HG02571 (cell line): ENCODE measurements around the gene DIP2C.
"Not testable (repeated sequence)": the region's sequence is repeated elsewhere in the genome, so short reads cannot be mapped to it uniquely, and the experiment has no call there.

ENCODE experiments used
- ATAC-seq: cut with Tn5 transposase; IDR thresholded peaks from one replicate; pipeline ENCODE4 v1.9.1; 2021; ENCODE audit warnings: mild to moderate bottlenecking, moderate library complexity; ENCODE audit not compliant: unreplicated experiment

The DIP2C gene

GRCh38 chr10:543862-544822, 145.3 kb downstream of the DIP2C start:
- ATAC-seq = no peak

DNA sequence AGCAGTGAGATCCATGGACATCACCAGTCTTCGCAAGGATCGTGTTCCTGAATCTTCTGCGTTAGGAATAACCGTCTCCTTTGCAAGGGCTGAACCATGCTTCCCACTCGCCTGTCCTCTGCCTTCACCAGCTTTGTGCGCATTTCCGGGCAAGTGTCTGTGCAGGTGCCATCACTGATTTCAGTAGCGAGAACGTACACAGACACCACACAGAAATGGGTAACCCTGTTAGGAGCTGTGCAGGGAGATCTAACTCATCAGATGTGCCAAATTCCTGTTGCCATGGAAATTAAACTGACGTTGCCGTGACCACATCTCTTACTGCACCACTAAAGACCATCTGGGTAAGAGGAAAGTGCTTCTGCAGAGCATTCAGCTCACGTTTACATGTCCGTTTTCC, 146.3 kb downstream of the DIP2C start:
- ATAC-seq = no peak

- no peak for ATAC-seq
Measured at GRCh38 chr10:541750-542371, 147.6 kb downstream of the DIP2C start.

DNA sequence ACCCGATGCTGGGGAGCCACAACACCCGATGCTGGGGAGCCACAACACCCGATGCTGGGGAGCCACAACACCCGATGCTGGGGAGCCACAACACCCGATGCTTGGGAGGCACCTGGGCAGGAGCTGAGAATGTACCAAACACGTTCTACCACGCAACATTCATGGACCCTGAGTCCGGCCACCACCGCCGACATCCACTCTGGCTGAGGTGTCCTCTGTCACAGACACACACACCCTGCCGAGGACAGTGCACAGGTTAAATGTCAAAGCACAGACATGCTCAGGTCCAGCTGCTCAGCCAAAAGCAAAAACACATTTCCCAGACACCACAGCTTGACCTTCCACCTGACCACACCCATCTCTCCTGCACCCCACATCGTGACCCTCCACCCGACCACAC, 148.4 kb downstream of the DIP2C start:
- no peak for ATAC-seq

DNA sequence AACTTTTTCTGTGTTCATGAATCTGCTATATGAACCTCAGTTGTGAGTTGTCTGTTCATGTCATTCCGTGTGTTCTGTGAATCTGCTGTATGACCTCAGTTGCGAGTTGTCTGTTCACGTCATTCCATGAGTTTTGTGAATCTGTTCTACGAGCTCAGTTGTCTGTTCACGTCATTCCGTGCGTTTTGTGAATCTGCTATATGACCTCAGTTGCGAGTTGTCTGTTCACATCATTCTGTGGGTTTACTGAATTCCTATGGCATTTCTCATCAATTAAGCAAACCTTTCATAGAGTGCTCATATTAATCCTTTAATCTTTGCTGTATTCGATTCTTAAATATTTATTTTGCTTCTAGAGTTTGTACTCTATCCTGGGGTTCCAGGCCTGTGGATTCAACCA, 150.6 kb downstream of the DIP2C start:
- no peak for ATAC-seq

DNA sequence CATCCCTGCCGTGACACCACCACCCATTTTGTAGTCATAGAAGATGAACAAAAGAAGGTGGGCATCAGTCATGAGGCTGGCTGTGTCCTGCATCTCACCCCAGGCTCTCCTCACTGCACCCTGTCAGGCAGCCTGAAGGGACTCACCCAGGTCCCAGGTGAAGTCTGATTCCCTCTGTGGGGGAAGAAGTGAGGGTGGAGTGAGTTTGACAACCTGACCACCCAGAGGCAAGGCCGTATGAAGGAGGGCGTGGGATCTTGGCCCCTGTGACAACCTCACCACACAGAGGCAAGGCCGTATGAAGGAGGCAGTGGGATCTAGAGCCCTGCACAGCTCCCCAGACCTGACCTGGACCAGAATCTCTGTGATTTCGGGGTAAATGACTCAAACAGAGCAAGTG, 152.5 kb downstream of the DIP2C start:
- ATAC-seq = no peak

- ATAC-seq = no peak
Measured at GRCh38 chr10:536371-536925, 153.0 kb downstream of the DIP2C start.

- ATAC-seq = no peak
Measured at GRCh38 chr10:535952-536351, 153.5 kb downstream of the DIP2C start.

- no peak for ATAC-seq
Measured at GRCh38 chr10:535051-535450, 154.4 kb downstream of the DIP2C start.

DNA sequence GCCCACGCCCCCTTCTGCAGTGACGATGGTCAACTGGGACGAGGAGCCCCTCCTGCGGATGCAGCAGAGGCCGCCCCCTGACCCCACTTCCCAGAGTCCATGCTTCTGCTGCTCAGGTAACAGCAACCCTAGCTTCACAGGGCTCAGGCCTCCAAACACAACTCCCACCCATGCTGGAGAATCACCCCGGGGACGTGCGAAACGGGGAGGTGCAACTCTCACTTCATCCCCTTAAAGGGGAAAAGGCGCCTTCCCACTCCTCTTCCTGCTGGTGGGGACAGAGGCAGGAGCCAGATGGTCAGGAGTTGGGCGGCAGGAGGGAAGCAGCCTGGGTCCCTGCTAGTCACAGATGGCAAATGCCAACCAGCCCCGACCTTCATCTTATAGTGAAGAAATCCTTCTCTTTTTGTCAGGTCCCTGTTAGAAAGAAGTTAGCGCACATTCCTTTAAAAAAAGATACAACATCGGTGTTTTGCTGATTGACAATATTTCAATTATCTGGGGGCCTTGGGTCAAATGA, 155.4 kb downstream of the DIP2C start:
- ATAC-seq = no peak

DNA sequence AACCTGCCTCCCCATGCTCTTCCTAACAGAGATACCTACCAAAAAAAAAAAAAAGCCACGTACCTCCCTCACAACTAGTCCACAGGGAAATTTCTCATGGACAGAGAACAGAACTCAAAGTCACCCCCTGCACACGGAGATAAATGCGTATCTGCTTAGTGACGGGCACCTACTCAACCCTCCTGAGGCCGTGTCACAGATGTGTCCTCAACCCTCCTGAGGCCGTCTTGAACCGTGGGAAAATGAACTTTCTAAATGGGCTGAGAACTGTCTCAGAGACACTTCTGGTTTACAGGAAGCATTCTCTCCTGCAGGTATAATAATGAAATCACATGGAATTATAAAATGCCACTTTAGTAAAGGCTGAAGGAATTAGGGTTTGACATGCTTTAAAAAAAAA, 155.9 kb downstream of the DIP2C start:
- ATAC-seq = no peak

DNA sequence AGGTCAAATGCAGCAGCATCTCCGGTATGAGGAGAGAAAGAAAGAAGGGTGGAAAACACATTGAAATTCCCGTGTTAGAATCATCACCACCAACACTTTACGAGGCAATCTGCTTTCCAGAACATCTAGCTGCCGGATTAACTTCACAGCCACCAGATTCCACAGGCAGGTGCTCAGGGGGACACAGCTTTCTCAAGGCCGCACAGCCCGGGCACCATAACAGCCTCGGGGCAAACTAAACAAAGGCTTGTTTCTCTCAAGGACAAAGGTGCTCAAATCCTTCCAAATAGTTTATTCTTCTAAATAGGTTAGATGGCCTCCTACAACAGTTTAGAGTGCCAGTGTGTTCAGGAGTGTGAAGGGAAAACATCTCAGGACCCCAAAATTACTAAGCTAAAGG, 156.3 kb downstream of the DIP2C start:
- no peak for ATAC-seq

DNA sequence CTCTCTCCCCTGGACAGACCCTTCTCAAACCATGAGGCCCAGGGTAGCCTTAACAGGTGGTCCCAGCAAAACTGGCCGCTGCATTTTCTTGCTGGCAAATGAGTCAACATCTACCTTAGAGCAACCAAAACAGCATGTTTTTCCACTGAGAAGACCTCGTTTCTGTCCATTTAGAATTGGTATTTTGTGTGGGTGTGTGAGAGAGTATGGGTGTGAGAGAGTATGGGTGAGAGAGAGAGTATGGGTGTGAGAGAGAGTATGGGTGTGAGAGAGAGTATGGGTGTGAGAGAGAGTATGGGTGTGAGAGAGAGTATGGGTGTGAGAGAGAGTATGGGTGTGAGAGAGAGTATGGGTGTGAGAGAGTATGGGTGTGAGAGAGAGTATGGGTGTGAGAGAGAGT, 157.1 kb downstream of the DIP2C start:
- not testable (repeated sequence) for ATAC-seq

GRCh38 chr10:531541-531940, 157.9 kb downstream of the DIP2C start:
- no peak for ATAC-seq

- ATAC-seq = no peak
Measured at GRCh38 chr10:530717-531116, 158.8 kb downstream of the DIP2C start.

DNA sequence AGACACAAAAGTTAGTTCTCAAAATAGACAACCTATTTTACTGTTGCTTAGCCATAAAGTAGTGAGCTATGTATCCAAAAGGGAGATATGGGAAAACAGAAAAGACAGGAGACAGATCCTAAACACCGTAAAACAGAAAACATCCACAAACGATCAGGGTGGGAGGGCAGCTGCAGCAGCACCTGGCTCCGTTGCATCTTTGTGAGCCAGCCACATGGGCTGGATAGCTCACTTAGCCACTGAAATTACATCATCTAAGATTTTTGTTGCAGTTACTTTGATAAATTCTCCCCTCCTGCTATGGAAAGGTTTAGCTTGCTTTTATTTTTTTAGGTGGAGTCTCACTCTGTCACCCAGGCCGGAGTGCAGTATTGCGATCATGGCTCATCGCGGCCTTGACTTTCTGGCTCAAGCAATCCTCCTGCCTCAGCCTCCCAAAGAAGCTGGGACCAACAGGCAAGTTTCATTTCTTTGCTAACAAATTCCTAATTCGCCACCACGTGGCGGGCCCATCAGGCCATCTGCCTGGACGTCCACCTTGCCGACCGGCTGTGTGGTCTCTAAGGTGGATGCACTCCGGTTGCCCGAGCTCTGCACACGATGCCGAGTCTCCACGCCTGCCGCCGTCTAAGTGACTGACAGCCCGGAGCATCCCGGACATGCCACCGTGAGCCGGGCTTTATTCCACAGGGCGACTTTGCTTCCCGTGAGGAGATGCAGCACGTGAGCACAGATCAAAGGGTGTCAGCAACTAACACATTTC, 159.8 kb downstream of the DIP2C start:
- ATAC-seq = no peak

- no peak for ATAC-seq
Measured at GRCh38 chr10:528173-529165, 161.0 kb downstream of the DIP2C start.

- ATAC-seq = no peak
Measured at GRCh38 chr10:527416-527815, 162.1 kb downstream of the DIP2C start.

DNA sequence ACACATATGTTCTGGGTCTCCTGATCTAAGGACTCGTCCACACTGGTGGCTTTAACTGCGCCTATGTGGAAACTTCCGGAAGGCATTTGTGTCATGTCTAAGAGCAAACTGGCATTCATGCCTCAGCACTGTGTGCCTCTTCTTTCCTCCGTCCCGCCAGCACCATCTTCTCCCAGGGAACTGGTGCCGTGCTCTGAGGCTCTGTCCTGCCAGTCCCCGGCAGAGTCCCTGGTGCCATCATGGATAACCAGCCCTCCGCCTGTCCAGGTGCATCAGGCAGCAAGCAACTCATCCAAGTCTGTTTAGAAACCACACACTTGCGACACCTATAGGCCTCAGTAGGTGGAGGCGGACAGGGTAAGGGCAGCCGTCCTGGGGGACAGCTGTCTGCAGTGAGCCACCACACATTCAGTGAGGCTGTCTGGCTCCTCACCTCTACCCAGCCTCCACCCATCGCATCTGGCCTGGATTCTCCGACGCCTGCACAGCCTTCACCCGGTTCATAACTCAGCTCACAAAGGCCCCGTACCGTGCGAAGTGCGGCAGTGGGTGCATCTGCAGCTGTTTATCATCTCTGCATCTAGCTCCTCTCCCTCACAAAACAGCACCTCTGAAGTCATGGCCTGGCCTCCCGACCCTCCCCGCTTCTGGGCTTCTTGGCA, 162.7 kb downstream of the DIP2C start:
- ATAC-seq = no peak
